Anterior cingulate cortex (tissue), 58 donors: ENCODE measurements around the gene TALDO1.

Source experiments
- DNase-seq, 58 donors: peaks; one replicate each; lab custom pipeline; 2025; lab: John Stamatoyannopoulos, UW

Gene TALDO1

DNA sequence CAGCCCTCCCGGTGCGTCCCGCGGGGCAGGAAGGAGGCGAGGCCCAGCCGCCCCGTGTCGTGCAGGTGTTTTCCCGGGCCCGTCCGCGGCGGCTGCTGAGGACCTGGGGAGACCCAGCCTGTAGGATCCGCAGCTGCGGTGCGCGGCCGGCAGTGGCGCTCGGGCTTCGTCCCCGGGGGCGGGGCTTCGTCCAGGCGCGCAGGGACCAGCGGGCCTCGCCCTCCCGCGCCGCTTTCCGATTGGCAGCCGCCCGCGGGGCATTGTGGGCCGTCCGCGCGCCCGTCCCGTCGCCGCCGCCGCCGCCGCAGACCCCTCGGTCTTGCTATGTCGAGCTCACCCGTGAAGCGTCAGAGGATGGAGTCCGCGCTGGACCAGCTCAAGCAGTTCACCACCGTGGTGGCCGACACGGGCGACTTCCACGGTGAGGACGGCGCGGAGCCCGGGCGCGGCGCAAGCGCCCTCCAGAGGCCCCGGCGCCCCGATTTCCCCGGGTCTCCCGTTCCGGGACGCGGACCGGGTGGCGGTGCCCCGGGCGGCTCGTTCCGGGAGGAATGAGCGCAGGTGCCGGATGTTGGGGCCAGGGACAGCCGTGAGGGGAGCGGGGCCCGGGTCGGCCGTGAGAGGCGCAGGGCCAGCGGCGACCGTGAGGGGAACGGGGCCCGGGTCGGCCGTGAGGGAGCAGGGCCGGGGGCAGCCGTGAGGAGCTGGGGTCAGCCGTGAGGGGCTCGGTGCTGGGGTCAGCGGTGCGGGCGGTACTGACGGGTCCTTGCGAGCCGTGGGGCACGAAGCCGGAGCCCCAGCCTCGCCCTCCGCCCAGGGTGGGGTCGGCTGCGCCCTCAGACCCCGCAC is at the start of gene TALDO1:
Gene TALDO1 (plus strand): TSS at position 307 of the 849 bp plus-strand sequence. CDS start 18 bp downstream, at position 325.
- DNase-seq = peak in 57 of 58 donors; percentile 36 to 96 (median 87)

DNA sequence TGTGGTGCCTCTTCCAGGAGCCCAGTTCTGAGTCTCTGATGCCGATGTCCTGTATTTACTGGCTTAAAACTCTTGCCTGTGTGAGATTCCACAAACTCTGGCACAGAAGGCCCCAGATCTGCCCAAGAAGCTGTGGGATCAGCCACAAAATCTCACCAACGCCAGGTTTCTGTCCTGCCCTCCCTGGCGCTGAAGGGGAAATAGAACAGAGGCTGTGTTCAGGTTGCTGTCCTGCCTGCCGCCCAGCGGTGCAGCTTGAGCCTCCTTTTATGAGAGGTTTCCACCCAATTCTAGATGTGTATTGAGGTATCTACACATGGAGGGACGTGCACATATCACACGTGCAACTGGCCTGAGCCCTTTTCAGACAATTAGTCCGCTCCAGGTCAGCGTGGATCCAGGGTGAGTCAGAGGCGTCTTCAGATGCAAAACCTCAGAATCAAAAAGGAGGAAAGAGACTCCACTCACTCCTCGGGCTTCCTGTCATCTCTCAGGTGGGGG is 49.4 kb upstream of the TALDO1 start:
- no peak for DNase-seq

DNA sequence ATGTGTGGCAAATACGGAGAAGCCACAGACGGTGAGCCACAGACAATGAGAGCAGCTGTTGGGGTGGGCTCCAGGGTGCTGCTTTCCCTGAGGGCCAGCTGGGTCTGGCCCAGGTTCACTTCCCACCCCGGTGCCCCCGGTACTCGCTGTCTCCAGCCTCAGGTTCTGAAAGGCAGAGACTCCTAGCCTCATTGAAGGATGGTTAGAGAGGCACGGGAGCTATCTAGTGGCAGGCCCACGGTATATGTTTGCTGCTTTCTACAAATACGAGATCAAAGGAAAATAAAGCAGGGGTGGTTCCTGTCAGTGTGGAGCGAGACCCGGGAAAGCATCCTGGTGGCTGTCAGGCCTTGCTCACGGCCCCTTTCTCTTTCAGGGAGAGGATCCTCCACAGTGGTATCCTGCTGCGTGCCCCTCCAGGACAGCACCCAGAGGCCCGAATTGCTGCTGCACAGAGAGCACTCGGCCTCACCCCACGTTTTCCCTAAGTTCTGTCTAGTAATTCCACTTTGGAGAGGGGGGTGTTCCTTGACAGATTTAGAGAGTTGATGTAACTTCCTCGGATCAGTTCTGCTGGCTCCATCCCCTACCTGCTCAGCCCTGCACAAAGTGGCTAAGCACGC is 48.7 kb upstream of the TALDO1 start:
- DNase-seq = no peak

DNA sequence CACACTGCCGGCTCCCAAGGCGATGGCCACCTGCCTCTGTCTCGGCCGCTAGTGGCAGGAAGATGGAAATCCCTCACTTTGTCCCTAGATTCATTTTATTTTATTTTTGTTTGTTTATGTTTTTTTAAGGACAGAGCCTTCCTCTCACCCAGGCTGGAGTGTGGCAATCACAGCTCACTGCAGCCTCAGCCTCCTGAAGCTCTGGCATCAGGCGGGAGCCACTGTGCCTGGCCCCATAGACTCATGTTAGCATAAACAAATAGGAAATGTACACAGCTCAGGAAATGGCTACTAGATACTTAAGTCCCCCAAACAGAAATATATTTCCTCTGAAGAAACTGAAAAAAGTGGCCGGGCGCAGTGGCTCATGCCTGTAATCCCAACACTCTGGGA is 48.2 kb upstream of the TALDO1 start:
- DNase-seq = no peak

DNA sequence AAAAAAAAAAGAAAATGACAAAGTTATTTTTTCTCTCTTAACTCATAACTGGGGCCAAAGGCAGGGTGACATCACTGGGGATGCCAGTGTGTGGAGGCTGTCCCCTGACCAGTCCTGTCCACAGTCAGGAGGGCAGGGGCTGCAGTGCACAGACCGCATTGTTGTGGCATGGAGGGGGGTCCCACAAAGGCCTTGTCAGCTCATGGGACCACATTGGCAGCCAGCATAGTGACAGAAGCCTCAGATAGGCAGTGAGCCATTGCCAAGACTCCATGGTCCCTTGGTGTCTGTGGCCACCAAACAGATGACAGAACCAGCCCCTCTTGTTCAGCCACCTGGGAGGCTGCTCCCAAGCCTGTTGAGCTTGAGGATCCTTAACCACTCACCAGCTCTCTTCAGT is 47.5 kb upstream of the TALDO1 start:
- no peak for DNase-seq

DNA sequence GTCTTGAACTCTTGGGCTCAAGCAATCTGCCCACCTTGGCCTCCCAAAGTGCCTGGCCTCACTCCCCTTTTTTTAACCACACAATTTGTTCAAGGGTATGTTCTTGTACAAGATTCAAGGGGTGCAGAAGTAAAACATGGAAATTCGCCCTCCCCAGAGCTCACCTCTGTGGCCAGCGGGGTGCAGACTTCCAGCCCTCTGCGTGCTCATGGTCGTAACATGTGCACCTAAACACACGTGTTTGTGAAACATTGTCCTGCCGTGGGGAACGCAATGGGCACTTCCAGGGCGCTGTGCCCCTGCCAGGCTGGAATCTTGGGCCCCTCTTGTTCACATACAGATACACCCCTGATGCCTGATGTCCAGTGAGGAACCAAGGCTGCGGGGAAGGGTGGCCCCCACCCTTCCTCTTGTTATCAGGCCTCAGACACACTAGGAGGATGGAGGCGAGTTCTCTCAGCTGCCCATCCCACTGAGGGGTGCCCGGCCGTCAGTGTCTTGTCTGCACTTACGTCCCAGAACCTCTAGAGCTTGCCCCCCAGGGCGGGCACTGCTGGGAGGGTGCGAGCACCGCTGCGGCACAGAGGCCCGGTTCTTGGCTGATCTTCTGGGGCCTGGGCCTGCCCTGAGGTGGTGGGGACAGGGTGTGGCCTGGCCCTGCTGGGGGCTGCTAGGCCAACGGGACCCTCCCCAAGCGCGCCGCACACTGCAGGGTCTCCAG is 45.4 kb upstream of the TALDO1 start:
- DNase-seq = no peak

DNA sequence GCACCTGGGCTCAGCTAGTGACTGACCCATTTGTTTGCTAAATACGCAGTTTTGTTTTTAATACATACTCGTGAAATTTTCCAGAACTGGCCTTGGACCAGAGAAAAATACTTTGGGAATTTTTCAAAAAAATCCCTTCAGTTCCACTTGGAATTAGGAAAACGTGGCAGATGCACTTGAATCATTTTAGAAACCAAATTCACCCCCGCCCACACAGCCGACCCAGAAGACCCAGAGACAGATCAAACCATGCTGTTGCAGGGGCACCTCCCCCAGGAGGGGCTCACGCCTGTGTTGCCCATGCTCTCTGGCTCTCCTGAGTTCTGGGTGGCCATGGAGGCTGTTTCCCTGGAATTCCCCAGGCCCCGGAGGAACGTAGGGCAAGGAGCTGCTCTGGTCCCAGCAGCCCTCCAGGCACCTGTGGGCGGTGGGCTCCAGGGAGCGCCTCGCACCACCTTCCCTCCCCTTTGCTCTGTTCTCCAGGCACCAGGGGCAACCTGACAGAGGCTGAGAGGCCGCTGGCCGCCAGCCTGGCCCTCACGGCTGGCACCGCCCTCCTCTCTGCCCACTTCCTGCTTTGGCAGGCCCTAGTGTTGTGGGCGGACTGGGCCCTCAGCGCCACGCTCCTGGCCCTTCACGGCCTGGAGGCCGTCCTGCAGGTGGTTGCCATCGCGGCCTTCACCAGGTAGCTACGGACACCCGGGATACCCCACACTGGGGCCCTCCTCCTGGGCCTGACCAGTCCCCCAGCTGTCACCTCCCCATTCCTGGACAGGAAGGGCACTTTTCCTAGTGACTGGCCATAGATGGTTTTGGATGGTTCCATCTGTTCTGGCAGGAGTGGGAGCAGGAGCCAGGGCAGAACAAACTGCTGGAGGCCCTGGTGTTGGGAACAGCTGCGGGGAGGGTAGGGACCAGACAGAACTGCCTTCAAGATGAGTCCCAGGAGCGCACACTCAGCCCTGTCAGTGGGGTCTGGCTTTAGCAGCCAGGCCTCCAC is 44.5 kb upstream of the TALDO1 start:
- peak in 9 of 58 donors; percentile 24 to 58 (median 41) for DNase-seq

DNA sequence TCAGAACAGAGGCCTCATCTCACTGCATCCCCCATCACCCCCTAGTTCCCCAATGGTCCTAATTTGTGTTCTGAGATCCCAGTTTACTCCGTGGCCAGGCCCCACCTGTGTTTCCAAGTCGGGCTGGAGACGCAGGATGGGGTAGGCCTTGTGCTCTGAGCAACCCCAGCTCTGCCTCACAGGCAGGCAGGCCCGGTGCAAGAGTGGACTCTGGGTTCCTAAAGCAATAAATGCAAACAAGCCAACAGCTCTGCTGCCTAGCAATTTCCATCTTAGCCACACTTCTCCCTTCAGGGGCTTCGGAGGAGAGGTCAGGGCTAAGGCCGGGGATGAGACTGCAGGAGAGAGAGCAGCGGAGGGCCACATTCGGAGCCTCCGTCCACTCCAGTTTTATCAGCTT is 43.8 kb upstream of the TALDO1 start:
- no peak for DNase-seq

DNA sequence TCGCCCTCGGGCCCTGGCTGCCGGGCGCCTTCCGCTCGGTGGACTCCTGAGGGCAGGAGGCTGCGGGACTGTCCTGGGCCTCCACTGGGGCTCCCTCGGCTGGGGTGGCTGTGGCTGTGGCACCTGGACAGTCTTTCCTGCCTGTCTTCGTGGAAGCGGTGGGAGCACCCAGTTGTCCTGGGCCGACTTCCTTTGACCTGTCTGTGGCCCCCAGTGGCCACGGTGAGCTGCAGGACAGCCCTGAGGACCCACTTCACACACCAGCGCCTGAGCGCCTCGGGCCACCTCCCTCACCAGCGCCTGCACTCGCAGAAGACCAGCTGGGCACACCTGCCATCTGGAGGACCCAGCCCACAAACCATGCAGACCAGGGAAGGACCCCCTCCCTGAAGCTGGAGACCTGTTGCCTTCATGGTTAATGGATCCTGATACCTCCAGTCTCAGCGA is 43.0 kb upstream of the TALDO1 start:
- no peak for DNase-seq

DNA sequence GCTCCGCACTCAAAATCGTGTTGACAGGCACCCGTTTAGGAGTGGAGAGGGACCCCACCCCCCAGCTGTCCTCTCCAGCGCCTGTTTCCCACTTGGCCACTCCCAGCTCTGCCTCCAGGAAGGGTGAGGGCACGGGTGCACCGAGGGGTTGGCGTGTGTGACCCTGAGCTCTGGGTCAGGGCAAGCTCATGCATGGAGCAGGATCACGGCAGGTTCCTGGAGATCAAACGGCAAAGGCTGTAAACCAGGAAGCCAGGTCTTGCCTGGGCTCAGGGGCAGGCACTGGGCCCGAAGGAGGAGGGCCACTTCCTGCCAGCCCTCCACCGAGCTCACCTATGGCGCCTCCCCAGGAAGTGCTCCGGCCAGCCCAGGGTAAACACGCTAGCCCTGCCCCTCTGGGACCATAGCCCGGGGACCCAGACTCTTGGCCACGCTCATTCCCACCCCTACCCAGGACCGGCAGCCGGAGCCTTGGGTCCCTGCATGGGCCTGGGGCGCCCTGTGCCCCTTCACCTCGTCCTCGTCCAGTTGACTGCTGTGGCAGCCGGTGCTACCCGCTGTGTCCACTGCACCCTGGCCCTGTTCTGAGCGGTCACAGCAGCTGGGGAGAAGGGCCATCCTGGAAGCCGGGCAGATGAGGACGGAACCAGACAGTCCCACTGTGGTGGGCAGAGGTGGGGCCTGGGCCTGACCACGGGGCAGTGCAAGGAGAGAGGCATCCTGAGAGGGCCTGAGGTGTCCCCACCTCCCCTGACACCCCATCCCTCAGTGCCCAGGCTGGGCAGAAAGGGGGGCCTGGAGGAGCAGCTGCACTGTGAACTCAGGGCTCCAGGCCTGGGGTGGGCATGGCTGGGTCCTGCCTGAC is 42.3 kb upstream of the TALDO1 start:
- DNase-seq = no peak

DNA sequence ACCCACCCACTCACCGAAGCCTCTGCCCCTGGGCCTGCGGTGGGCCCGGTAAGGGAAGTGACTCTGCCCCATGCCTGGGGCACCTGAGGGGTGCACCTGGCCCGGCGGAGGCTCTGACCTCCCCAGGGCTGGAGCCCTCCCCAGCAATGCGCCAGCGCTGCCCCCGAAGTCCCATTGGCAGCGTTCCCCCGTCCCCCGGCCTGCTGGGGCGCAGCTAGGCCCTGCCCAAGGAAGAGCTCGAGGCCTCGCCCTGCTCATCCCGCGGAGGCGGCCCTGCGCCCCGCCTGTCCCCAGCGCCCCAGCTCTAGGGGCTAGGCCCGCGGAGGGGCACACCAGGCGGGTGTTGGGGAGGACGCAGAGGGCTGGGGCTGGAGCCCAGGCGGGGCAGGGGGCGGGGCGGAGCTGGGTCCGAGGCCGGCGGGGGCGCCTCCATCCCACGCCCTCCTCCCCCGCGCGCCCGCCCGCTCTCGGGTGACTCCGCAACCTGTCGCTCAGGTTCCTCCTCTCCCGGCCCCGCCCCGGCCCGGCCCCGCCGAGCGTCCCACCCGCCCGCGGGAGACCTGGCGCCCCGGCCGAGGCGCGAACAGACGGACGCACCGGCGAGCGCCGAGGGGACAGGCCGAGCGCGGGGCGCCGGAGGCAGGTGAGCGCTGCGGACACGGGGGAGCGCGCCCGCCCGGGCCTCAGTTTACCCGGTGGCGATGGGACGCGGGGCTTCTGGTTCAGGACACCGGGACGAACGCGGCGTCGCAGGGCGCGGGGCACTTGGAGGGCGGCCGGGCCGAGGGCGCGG is 41.4 kb upstream of the TALDO1 start, which contains the start of gene EPS8L2:
Gene EPS8L2 (plus strand): TSS at position 586 of the 793 bp plus-strand sequence. CDS start 3,177 bp downstream, outside the sequence.
- DNase-seq = no peak

DNA sequence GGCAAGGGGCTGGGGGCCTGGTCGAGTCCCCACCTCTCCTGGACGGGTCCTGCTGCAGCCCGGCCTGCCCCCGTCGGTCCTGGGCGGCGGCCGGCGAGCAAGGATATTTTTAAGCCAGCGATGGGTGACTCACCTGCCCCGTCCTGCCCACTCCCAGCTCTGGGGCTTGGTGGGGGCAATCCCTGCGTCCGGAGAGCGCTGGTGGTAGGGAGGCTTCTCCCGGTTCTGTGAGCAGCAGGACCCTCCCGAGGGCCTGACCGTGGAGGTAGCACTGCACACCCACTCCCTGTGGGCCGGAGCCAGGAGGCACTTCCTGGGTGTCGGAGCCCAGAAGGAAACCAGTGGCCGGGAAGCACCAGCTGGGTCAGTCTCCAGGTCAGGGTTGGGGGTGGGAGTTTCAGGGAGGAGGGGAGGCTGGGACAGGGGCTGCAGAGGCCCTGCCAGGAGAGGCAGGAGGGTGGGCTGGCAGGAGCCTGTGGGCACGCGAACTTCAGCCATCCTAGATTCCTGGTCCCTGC is 40.8 kb upstream of the TALDO1 start:
- DNase-seq = no peak

DNA sequence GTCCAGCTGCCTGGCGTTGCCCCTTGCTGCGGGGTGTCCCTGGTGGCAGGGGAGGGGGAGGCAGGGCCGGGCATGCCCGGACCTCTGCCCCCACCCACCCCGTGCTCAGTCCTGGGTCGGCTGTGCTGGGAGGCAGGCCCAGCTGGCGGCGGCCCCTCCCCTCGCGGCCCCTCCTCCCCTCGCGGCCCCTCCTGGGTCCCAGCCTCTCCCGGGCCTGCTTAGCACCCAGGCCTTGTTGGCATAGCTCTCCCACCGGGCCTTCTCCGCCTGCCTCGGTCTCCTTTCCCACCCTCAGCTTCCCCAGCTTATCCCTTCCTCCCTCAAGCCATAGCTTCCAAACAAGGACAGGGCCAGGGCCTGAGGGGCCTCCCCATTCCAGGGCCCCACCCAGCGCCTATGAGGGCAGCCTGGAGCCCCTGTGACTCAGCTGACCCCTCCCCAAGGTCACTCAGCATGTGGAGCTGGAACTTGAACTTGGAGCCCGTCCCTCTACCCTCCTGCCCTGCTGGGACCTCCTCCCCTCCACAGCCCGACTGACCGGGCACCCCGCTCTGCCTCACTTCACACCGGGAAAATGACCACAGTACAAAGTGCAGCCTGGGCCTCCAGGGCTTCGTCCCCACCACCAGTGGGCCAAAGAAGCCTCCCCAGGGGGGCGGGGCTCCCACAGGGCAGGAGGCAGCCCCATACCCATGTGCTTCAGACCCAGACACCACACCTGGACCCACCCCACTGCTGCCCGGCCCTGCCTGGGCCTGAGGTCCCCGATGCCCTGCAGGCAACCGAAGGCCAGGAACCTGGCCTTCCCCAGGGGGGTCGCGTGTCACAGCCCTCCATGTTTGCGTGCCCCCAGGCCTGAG is 40.1 kb upstream of the TALDO1 start:
- DNase-seq = peak in 3 of 58 donors; percentile 32 to 37 (median 34)

DNA sequence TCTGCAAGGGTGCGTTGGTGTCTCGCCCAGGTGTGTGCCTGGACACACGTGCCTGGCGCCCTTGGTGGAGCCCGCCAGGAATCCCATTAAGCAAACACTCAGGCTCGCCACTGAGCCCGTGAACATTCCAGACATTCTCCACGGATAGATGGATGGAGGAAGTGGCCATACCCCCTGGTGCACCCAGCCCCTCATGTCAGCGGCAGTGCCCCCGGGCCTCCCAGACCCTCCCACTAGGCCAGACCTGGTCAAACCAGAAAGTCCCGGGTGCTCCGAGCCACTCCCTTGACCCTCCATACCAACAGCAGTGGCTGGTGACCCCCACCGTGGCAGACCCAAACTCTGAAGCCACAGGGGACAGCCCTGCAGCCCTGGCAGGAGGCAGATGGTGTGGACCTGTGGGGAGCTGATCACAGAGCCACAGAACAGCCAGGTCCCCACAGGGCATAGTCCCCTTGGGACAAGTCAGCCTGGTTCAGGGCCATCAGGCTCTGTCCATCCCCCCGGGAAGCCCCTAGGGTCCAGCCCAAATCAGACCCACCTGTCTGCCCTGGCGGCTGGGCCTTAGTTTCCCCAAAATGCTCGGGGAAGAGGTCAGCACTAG is 39.3 kb upstream of the TALDO1 start:
- DNase-seq = no peak

DNA sequence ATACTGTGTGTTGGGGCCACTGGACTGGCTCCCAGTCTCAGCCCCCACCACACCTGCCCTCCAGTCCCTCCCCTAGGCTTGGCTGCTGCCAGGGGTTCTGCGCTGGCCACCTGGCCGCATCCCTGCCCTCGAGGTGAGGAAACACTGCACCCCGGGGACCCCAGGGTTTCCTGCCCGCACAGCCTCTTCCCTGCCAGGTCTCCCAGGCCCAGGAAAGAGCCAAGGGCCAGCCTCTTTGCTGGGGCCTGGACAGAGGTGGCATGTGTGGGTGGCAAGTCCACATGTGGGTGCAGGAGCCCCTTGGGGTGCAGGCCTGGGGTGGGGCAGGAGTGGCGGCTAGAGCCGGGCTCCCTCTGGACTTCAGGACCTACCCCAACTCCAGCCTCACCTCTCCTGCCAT is 38.8 kb upstream of the TALDO1 start:
- DNase-seq = no peak
